Large intestine (tissue), 3 donors: ENCODE results near the gene NPBWR2. TPM values are rescaled to one million over a fixed set of nuclear protein-coding genes. Genes with fewer than 3 reads are reported as not detected.

Experiments
- DNase-seq, 2 donors: peaks; one replicate each; pipeline versions ENCODE4 v3.0.0 to v3.0.0-alpha.2; 2013
- H3K27ac ChIP-seq: one replicate; pipeline ENCODE4 v1.5.1; 2013; ENCODE audit warnings: low read length
- H3K27me3 ChIP-seq: 2 replicates; pipeline ENCODE4 v1.6.1; 2013; ENCODE audit warnings: low read length; ENCODE audit not compliant: control insufficient read depth, insufficient read depth
- H3K36me3 ChIP-seq: 2 replicates; pipeline ENCODE4 v1.6.1; 2013; ENCODE audit warnings: low read length; ENCODE audit not compliant: control insufficient read depth, insufficient read depth
- H3K4me1 ChIP-seq: one replicate; pipeline ENCODE4 v1.6.1; 2013; ENCODE audit warnings: low read length; ENCODE audit not compliant: control insufficient read depth, insufficient read depth
- H3K4me3 ChIP-seq: one replicate; pipeline ENCODE4 v1.5.1; 2013; ENCODE audit warnings: low read length
- H3K9me3 ChIP-seq: one replicate; pipeline ENCODE4 v1.6.1; 2013; ENCODE audit warnings: mild to moderate bottlenecking, low read depth, low read length, moderate library complexity; ENCODE audit not compliant: control insufficient read depth
- WGBS: methylation state at CpG from one replicate; pipeline ENCODE4 v1.1.5; 2013; ENCODE audit warnings: low lambda C conversion rate; ENCODE audit not compliant: insufficient coverage; 5-methylcytosine and 5-hydroxymethylcytosine counted together
- polyA plus RNA-seq: library from polyadenylated mRNA; unstranded; fragments of 120-200 nt; gene quantifications from one replicate; pipeline ENCODE4 v1.2.1, GENCODE V29; 2013

Gene NPBWR2
- polyA plus RNA-seq, 1 donor = not detected

DNA sequence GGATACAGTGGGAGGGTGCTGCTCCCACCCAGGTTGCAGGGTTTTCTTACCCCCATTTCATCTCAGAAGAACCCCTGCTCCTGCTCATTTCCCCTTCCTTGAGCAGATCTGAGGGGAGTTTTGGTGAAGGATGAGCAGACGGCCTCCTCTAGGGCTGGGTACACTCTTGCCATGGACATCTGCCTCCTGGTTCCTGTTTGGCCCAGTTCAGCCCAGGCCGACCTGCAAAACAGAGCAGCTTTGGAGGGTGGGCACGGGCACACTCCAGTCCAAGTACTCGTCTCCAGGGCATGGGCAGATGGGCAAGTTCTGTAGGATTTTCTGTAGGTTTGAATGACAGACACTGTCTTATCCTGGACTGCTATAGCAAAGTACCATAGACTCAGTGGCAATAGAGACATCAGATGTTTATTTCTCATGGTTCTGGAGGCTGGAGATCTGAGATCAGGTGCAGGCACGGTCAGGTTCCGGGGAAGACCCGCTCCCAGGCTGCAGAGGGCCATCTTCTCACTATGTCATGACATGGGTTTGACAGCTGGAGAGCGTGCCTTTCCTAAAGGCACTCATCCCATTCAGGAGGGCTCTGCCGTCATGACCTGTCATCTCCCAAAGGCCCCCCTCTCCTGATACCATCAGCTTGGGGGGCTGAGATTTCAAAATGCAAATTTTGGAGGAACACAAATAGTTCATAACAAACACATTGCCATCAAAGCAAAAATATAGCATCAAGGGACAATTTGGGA is 6.2 kb downstream of the NPBWR2 start:
- no peaks in the 10 kb centered on the region for H3K9me3 ChIP-seq
- H3K36me3 ChIP-seq = no peaks in the 10 kb centered on the region
- no peak overlapping the region for H3K4me3 ChIP-seq
- DNase-seq = no peak
- H3K27me3 ChIP-seq = peaks cover 43% of the 10 kb centered on the region
- H3K27ac ChIP-seq = no peak overlapping the region
- H3K4me1 ChIP-seq = no peaks in the 10 kb centered on the region
- no CpG with 5 or more reads among the region's 9 CpGs for WGBS

DNA sequence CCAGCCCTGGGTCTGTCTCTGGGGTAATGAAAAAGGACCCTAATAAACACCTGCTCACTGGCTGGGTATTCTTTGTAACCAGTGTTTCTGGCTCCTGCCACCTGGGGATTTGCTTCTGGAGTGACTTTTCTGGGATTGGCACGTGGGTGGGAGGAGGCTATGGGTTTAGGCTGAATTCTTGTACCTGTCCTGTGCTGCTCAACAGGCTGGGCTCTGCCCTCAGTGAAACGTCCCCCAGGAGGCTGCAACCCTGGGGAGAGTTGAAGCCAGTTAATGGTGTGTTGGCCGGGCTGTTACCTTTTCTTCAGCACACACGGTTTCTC is 6.8 kb downstream of the NPBWR2 start:
- DNase-seq = no peak
- H3K27ac ChIP-seq = no peak overlapping the region
- H3K9me3 ChIP-seq = no peaks in the 10 kb centered on the region
- no peak overlapping the region for H3K4me3 ChIP-seq
- no peaks in the 10 kb centered on the region for H3K36me3 ChIP-seq
- H3K27me3 ChIP-seq = peaks cover 44% of the 10 kb centered on the region
- 70% methylated on average over 2 of the region's 4 CpGs for WGBS
- H3K4me1 ChIP-seq = no peaks in the 10 kb centered on the region

DNA sequence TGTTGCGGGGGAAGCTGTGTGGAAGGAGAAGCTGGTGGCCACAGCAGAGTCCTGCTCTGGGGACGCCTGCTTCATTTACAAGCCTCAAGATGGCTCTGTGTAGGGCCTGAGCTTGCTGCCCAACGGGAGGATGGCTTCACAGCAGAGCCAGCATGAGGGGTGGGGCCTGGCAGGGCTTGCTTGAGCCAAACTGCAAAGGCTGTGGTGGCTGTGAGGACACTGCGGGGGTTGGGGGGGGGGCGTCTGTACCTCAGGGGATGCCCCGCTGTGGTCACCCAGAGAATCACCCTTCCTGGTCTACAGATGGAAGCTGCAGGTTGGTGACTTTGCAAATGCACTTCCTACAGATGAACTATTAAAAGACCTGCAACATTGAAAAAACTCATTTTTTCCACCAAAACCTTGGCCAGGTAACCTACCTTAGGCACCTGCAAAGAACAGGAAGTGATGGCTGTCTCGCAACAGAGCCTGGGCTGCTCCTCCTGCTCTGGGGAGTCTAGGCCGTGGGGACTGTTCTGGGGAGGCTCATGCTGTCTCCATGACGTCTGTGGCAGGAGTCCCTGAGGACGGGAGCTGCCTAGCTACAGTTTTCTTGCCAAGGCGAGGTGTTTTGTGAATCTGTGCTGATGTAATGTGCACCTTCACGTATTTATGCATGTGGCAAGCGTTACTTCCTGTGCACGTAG is 7.3 kb downstream of the NPBWR2 start:
- H3K27me3 ChIP-seq = peaks cover 45% of the 10 kb centered on the region
- H3K4me3 ChIP-seq = no peak overlapping the region
- H3K4me1 ChIP-seq = no peaks in the 10 kb centered on the region
- no peaks in the 10 kb centered on the region for H3K36me3 ChIP-seq
- no peak for DNase-seq
- H3K9me3 ChIP-seq = no peaks in the 10 kb centered on the region
- no CpG with 5 or more reads among the region's 14 CpGs for WGBS
- no peak overlapping the region for H3K27ac ChIP-seq

DNA sequence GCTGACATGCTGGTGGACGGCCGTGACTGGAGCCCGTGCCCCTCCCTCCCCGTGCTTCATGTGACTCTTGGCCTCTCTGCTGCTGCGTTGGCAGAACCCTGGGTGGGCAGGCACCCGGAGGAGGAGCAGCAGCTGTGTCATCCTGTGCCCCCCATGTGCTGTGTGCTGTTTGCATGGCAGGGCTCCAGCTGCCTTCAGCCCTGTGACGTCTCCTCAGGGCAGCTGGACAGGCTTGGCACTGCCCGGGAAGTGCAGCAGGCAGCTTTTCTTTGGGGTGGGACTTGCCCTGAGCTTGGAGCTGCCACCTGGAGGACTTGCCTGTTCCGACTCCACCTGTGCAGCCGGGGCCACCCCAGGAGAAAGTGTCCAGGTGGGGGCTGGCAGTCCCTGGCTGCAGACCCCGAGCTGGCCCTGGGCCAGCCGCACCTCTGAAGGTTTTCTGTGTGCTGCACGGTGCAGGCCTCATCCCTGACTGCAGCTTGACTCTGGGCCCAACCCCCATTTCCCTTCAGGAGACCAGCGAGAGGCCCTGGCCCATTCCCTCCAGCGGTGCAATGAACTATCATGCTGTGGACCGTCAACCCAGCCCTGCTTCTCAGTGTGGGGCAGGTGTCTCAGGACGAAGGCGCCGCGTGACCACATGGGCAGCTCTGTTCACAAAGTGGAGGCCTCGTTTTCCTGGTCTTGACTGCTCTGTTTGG is 8.1 kb downstream of the NPBWR2 start:
- H3K4me1 ChIP-seq = no peaks in the 10 kb centered on the region
- DNase-seq = no peak
- H3K27ac ChIP-seq = no peak overlapping the region
- no peaks in the 10 kb centered on the region for H3K9me3 ChIP-seq
- no peak overlapping the region for H3K4me3 ChIP-seq
- H3K27me3 ChIP-seq = peaks cover 44% of the 10 kb centered on the region
- WGBS = no CpG with 5 or more reads among the region's 21 CpGs
- no peaks in the 10 kb centered on the region for H3K36me3 ChIP-seq

DNA sequence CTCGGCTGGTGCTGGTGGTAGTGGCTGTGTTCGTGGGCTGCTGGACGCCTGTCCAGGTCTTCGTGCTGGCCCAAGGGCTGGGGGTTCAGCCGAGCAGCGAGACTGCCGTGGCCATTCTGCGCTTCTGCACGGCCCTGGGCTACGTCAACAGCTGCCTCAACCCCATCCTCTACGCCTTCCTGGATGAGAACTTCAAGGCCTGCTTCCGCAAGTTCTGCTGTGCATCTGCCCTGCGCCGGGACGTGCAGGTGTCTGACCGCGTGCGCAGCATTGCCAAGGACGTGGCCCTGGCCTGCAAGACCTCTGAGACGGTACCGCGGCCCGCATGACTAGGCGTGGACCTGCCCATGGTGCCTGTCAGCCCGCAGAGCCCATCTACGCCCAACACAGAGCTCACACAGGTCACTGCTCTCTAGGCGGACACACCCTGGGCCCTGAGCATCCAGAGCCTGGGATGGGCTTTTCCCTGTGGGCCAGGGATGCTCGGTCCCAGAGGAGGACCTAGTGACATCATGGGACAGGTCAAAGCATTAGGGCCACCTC is 8.8 kb downstream of the NPBWR2 start:
- H3K27me3 ChIP-seq = peaks cover 38% of the 10 kb centered on the region

DNA sequence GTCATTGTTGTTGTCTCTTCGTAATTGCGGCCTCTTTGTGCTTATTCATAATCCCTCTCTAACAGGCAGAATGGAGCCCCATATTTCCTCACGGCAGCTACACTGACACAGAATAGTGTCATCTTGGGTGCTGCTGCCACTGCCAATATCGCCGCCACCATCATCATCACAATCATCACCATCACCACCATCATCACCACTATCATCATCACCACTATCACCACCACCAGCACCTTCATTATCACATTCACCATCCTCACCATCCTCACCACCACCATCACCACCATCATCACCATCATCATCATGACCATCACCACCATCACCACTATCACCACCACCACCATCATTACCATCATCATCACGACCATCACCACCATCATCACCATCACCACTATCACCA is 10.8 kb downstream of the NPBWR2 start:
- WGBS = 100% methylated on average over 2 of the region's 6 CpGs
- Histone ChIP-seq H3K36me3 (no peaks in the 10 kb centered on the region), H3K4me3 (no peak overlapping the region), H3K9me3 (no peaks in the 10 kb centered on the region), H3K4me1 (no peaks in the 10 kb centered on the region), H3K27me3 (peaks cover 29% of the 10 kb centered on the region), H3K27ac (no peak overlapping the region)
- DNase-seq = no peak

More for the DNA sequence above, 8.8 kb downstream of the NPBWR2 start:
- DNase-seq = no peak
- no peak overlapping the region for H3K27ac ChIP-seq
- H3K36me3 ChIP-seq = no peaks in the 10 kb centered on the region
- H3K4me1 ChIP-seq = no peaks in the 10 kb centered on the region
- WGBS = no CpG with 5 or more reads among the region's 28 CpGs
- H3K9me3 ChIP-seq = no peaks in the 10 kb centered on the region
- no peak overlapping the region for H3K4me3 ChIP-seq

DNA sequence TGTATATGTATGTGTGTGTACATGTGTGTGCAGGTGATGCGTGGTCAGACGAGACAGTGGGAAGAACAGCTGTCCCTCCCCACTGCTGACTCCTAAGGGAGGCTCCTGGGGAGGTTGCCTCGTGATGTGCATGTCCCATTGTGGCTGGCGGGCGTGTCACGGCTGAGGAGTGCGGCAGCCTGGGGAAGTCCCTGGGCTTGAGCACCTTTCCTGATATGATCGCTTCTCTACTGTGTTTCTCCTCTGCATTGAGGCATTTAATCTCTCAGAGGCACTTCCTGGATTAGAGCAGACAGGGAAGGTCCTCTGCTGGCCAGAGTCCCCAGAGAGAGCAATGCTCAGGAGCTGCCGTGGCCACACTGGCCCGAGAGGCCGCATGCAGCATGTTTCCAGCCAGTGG is 11.4 kb downstream of the NPBWR2 start:
- no peaks in the 10 kb centered on the region for H3K4me1 ChIP-seq
- no peak overlapping the region for H3K4me3 ChIP-seq
- H3K27ac ChIP-seq = no peak overlapping the region
- H3K27me3 ChIP-seq = peaks cover 23% of the 10 kb centered on the region
- no peaks in the 10 kb centered on the region for H3K9me3 ChIP-seq
- no peaks in the 10 kb centered on the region for H3K36me3 ChIP-seq
- WGBS = no CpG with 5 or more reads among the region's 11 CpGs
- no peak for DNase-seq

DNA sequence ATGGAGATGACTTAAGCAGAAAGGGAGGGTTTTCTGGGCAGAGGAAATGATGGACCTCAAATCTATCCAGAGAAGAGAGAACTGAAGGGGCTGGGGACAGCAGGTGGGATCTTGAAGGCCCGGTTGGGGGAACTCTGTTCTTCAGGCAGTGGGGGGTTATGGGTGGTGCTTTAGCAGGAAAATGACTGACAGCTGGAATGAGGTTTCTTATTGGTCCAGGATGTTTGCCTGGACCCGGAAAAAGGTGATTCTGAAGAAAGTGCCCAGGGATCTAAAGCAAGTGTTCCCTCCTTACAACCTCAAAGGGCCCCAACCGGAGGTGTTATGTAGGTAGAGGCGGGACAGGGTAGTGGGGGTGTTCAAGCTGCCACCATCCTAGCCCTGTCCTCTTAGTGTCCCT is 11.9 kb downstream of the NPBWR2 start:
- no CpG with 5 or more reads among the region's 4 CpGs for WGBS
- Histone ChIP-seq H3K27me3 (peaks cover 18% of the 10 kb centered on the region), H3K27ac (no peak overlapping the region), H3K4me1 (no peaks in the 10 kb centered on the region), H3K4me3 (no peak overlapping the region), H3K36me3 (no peaks in the 10 kb centered on the region), H3K9me3 (no peaks in the 10 kb centered on the region)
- no peak for DNase-seq

DNA sequence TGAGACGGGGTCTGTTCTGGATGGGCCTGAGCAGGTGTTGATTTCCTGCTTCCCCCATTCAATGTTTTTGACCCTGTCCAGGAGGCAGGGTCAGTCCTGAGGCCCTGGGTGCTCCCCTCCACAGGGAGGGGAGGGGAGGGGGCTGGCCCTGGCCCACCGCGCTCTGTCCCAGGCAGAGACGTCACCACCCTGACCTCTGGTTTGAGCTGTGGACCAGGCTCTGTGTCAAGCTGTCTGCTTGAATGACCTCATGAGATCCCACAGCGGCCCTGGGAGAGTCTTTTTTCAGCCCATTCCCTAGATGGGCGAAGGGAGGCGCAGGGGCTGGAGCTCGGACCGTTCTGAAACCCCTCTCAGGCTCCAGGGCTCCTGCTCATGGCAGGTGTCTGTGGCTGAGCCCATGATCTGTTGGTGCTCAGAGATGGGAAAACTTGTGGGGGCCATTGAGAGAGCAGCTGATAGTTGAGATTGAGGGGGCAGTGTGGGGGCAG is 14.3 kb downstream of the NPBWR2 start:
- Histone ChIP-seq H3K27me3 (peaks cover 27% of the 10 kb centered on the region), H3K4me3 (no peak overlapping the region), H3K36me3 (no peaks in the 10 kb centered on the region), H3K9me3 (no peaks in the 10 kb centered on the region), H3K27ac (no peak overlapping the region), H3K4me1 (no peaks in the 10 kb centered on the region)
- DNase-seq = no peak
- WGBS = no CpG with 5 or more reads among the region's 9 CpGs

DNA sequence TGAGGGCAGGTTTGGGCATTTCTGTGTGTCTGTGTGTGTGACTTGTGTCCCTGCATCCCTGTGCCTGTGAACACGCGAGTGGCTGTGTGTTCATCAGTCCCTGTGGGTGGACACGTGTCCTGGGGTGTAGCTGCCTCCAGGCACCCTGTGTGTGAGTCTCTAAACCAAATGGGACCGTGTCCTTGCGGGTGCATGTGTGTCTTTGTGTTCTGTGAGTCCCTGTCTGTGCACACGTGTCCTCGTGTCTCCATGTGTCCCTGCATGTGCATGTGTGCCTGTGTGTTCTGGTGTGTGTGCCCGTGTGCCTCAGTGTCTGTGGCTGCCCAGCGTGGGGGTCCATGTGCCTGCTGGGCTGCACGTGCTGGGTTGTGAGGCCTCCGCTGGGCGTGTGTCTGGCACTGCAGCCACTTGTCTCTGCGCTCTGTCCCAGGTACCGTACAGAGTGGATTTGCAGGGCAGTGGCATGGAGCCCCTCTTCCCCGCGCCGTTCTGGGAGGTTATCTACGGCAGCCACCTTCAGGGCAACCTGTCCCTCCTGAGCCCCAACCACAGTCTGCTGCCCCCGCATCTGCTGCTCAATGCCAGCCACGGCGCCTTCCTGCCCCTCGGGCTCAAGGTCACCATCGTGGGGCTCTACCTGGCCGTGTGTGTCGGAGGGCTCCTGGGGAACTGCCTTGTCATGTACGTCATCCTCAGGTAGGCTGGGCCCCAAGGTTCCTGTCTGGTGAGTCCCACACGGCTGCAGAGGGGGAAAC is 14.9 kb downstream of the NPBWR2 start:
- H3K4me3 ChIP-seq = no peak overlapping the region
- no peaks in the 10 kb centered on the region for H3K4me1 ChIP-seq
- no peak for DNase-seq
- H3K27me3 ChIP-seq = peaks cover 27% of the 10 kb centered on the region
- H3K9me3 ChIP-seq = no peaks in the 10 kb centered on the region
- H3K36me3 ChIP-seq = no peaks in the 10 kb centered on the region
- WGBS = no CpG with 5 or more reads among the region's 27 CpGs
- H3K27ac ChIP-seq = no peak overlapping the region
